Neural cell (in vitro differentiated cells): ENCODE measurements around the gene RRAS2. TPM values are rescaled to one million over a fixed set of nuclear protein-coding genes. Genes with fewer than 3 reads are reported as not detected.

Experiments used
- H2AFZ ChIP-seq: fragments of 200-600, 300-800 bp; sonication (generic), shearing (Covaris generic); 2 replicates; pipeline ENCODE4 v1.6.0; 2014; ENCODE audit warnings: low read depth, mild to moderate bottlenecking, antibody characterized with exemption, low read length, moderate library complexity
- H3F3A ChIP-seq: fragments of 200-600 bp; shearing (Covaris generic); 2 replicates; pipeline ENCODE4 v1.6.1; 2016; ENCODE audit warnings: mild to moderate bottlenecking, moderate library complexity, mixed read lengths, antibody characterized with exemption, low read length; ENCODE audit not compliant: insufficient read depth, poor library complexity, severe bottlenecking
- H3K27ac ChIP-seq: fragments of 200-600, 300-800 bp; sonication (generic), shearing (Covaris generic); 2 replicates; pipeline ENCODE4 v1.5.1; 2014; ENCODE audit warnings: mild to moderate bottlenecking, low read length, moderate library complexity
- H3K27me3 ChIP-seq: fragments of 300-800, 200-600 bp; sonication (generic), shearing (Covaris generic); 2 replicates; pipeline ENCODE4 v1.6.0; 2014; ENCODE audit warnings: mild to moderate bottlenecking, low read depth, low read length, moderate library complexity; ENCODE audit not compliant: insufficient read depth
- H3K36me3 ChIP-seq: fragments of 300-800, 200-600 bp; sonication (generic), shearing (Covaris generic); 2 replicates; pipeline ENCODE4 v1.5.1; 2014; ENCODE audit warnings: mild to moderate bottlenecking, antibody characterized with exemption, low read length, moderate library complexity; ENCODE audit not compliant: insufficient read depth
- H3K4me2 ChIP-seq: fragments of 300-800, 200-600 bp; sonication (generic), shearing (Covaris generic); 2 replicates; pipeline ENCODE4 v1.6.0; 2014; ENCODE audit warnings: mild to moderate bottlenecking, low read length
- H3K4me3 ChIP-seq: fragments of 300-800, 200-600 bp; sonication (generic), shearing (Covaris generic); 2 replicates; pipeline ENCODE4 v1.5.1; 2014; ENCODE audit warnings: mild to moderate bottlenecking, low read length, moderate library complexity
- H3K79me2 ChIP-seq: fragments of 200-600 bp; shearing (Covaris generic); replicated peaks from 2 replicates; pipeline ENCODE4 v1.6.0; 2014; ENCODE audit warnings: mild to moderate bottlenecking, low read length, moderate library complexity; ENCODE audit not compliant: insufficient read depth
- H3K9ac ChIP-seq: fragments of 300-800, 200-600 bp; sonication (generic), shearing (Covaris generic); 2 replicates; pipeline ENCODE4 v1.6.1; 2016; ENCODE audit warnings: mild to moderate bottlenecking, low read length, mixed read lengths
- H3K9me2 ChIP-seq: fragments of 200-600 bp; shearing (Covaris generic); 2 replicates; pipeline ENCODE4 v1.6.1; 2016; ENCODE audit warnings: mild to moderate bottlenecking, low read length, mixed read lengths; ENCODE audit not compliant: insufficient read depth
- H3K9me3 ChIP-seq: fragments of 200-600, 300-800 bp; sonication (generic), shearing (Covaris generic); 2 replicates; pipeline ENCODE4 v1.6.1; 2016; ENCODE audit warnings: mild to moderate bottlenecking, mixed run types, low read length, moderate library complexity, mixed read lengths
- H4K20me1 ChIP-seq: fragments of 200-600 bp; shearing (Covaris generic); 2 replicates; pipeline ENCODE4 v1.6.1; 2016; ENCODE audit warnings: mild to moderate bottlenecking, mixed run types; ENCODE audit not compliant: insufficient read depth
- EP300 ChIP-seq: fragments of 450-650 bp; conservative IDR thresholded peaks from 2 replicates; pipeline ENCODE4 v1.6.1; 2014; ENCODE audit warnings: antibody characterized with exemption, mild to moderate bottlenecking, moderate library complexity; ENCODE audit not compliant: poor library complexity, severe bottlenecking
- EZH2 ChIP-seq: fragments of 200-600, 300-800 bp; shearing (Covaris generic), sonication (generic); IDR thresholded peaks from 2 replicates; pipeline ENCODE4 v1.6.1; 2014; ENCODE audit warnings: antibody characterized with exemption, low read length, borderline replicate concordance, mild to moderate bottlenecking; ENCODE audit not compliant: insufficient read depth, poor library complexity, severe bottlenecking
- MXI1 ChIP-seq: fragments of 450-650 bp; conservative IDR thresholded peaks from 2 replicates; pipeline ENCODE4 v1.6.1; 2014; ENCODE audit warnings: antibody characterized with exemption, mild to moderate bottlenecking; ENCODE audit not compliant: poor library complexity, severe bottlenecking
- POLR2AphosphoS5 ChIP-seq: IDR thresholded peaks from 2 replicates; pipeline ENCODE4 v1.6.1; 2012
- RAD21 ChIP-seq: fragments of 450-650 bp; conservative IDR thresholded peaks from 2 replicates; pipeline ENCODE4 v1.6.1; 2014; ENCODE audit warnings: antibody characterized with exemption, mild to moderate bottlenecking, moderate library complexity
- SMC3 ChIP-seq: fragments of 450-650 bp; conservative IDR thresholded peaks from 2 replicates; pipeline ENCODE4 v1.6.1; 2014; ENCODE audit warnings: antibody characterized with exemption, mild to moderate bottlenecking, moderate library complexity; ENCODE audit not compliant: poor library complexity
- TAF1 ChIP-seq: IDR thresholded peaks from 2 replicates; pipeline ENCODE4 v1.6.1; 2012; ENCODE audit warnings: low read depth
- polyA plus RNA-seq: library from polyadenylated mRNA; depleted of rRNA; stranded (reverse); fragments of >200 nt; gene quantifications from 2 replicates; pipeline ENCODE4 v1.2.3, GENCODE V29; 2014
- TF ChIP-seq, protein P1 (sequence below): IDR thresholded peaks from 2 replicates; pipeline ENCODE4 v1.6.1; 2012; ENCODE audit warnings: borderline replicate concordance
- TF ChIP-seq, protein P2 (sequence below): fragments of 450-650 bp; IDR thresholded peaks from 2 replicates; pipeline ENCODE4 v1.5.1; 2014; ENCODE audit warnings: antibody characterized with exemption, mild to moderate bottlenecking, moderate library complexity; ENCODE audit not compliant: poor library complexity, severe bottlenecking

Gene RRAS2
- polyA plus RNA-seq, 1 donor from 2014 or later: 47.3 TPM

- Histone ChIP-seq H2AFZ (no peak overlapping the region), H3K9ac (no peak overlapping the region), H3K4me2 (no peak overlapping the region), H3K4me3 (no peak overlapping the region), H4K20me1 (no peaks in the 10 kb centered on the region), H3K27ac (no peak overlapping the region), H3K36me3 (no peaks in the 10 kb centered on the region), H3K79me2 (no peaks in the 10 kb centered on the region), H3K9me3 (no peaks in the 10 kb centered on the region), H3K9me2 (no peaks in the 10 kb centered on the region), H3K27me3 (no peaks in the 10 kb centered on the region), H3F3A (no peaks in the 10 kb centered on the region)
- TF ChIP-seq SMC3 (no peak), EP300 (no peak), RAD21 (no peak), MXI1 (no peak), TAF1 (no peak), EZH2 (no peak), POLR2AphosphoS5 (no peak)
- TF ChIP-seq, protein P1, sequence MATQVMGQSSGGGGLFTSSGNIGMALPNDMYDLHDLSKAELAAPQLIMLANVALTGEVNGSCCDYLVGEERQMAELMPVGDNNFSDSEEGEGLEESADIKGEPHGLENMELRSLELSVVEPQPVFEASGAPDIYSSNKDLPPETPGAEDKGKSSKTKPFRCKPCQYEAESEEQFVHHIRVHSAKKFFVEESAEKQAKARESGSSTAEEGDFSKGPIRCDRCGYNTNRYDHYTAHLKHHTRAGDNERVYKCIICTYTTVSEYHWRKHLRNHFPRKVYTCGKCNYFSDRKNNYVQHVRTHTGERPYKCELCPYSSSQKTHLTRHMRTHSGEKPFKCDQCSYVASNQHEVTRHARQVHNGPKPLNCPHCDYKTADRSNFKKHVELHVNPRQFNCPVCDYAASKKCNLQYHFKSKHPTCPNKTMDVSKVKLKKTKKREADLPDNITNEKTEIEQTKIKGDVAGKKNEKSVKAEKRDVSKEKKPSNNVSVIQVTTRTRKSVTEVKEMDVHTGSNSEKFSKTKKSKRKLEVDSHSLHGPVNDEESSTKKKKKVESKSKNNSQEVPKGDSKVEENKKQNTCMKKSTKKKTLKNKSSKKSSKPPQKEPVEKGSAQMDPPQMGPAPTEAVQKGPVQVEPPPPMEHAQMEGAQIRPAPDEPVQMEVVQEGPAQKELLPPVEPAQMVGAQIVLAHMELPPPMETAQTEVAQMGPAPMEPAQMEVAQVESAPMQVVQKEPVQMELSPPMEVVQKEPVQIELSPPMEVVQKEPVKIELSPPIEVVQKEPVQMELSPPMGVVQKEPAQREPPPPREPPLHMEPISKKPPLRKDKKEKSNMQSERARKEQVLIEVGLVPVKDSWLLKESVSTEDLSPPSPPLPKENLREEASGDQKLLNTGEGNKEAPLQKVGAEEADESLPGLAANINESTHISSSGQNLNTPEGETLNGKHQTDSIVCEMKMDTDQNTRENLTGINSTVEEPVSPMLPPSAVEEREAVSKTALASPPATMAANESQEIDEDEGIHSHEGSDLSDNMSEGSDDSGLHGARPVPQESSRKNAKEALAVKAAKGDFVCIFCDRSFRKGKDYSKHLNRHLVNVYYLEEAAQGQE: no peak
- TF ChIP-seq, protein P2, sequence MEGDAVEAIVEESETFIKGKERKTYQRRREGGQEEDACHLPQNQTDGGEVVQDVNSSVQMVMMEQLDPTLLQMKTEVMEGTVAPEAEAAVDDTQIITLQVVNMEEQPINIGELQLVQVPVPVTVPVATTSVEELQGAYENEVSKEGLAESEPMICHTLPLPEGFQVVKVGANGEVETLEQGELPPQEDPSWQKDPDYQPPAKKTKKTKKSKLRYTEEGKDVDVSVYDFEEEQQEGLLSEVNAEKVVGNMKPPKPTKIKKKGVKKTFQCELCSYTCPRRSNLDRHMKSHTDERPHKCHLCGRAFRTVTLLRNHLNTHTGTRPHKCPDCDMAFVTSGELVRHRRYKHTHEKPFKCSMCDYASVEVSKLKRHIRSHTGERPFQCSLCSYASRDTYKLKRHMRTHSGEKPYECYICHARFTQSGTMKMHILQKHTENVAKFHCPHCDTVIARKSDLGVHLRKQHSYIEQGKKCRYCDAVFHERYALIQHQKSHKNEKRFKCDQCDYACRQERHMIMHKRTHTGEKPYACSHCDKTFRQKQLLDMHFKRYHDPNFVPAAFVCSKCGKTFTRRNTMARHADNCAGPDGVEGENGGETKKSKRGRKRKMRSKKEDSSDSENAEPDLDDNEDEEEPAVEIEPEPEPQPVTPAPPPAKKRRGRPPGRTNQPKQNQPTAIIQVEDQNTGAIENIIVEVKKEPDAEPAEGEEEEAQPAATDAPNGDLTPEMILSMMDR: no peak
Observed at GRCh38 chr11:14251754-14252153, 107.2 kb downstream of the RRAS2 start.

GRCh38 chr11:14249121-14249963, 109.6 kb downstream of the RRAS2 start:
- no peaks in the 10 kb centered on the region for H3F3A ChIP-seq
- no peaks in the 10 kb centered on the region for H3K27me3 ChIP-seq
- no peak overlapping the region for H3K4me2 ChIP-seq
- H3K4me3 ChIP-seq: no peak overlapping the region
- H3K79me2 ChIP-seq: no peaks in the 10 kb centered on the region
- no peaks in the 10 kb centered on the region for H4K20me1 ChIP-seq
- no peaks in the 10 kb centered on the region for H3K36me3 ChIP-seq
- H3K9me3 ChIP-seq: no peaks in the 10 kb centered on the region
- H3K9ac ChIP-seq: no peak overlapping the region
- TF ChIP-seq MXI1: no peak
- TF ChIP-seq, protein P2: peak; percentile 95
- no peak for TF ChIP-seq EP300
- TF ChIP-seq SMC3: peak; percentile 98
- TF ChIP-seq, protein P1: no peak
- no peak for TF ChIP-seq EZH2
- peak; percentile 99 for TF ChIP-seq RAD21
- TF ChIP-seq POLR2AphosphoS5: no peak
- no peaks in the 10 kb centered on the region for H3K9me2 ChIP-seq
- no peak overlapping the region for H2AFZ ChIP-seq
- no peak overlapping the region for H3K27ac ChIP-seq
